LNCAP (cell line): ENCODE results near the gene ATP6V1B1.

ENCODE experiments used
- TF ChIP-seq, protein P1 (sequence below): fragments of 450-650 bp; IDR thresholded peaks from 2 replicates; pipeline ENCODE4 v1.5.1; 2017; ENCODE audit warnings: mild to moderate bottlenecking

The ATP6V1B1 gene

DNA sequence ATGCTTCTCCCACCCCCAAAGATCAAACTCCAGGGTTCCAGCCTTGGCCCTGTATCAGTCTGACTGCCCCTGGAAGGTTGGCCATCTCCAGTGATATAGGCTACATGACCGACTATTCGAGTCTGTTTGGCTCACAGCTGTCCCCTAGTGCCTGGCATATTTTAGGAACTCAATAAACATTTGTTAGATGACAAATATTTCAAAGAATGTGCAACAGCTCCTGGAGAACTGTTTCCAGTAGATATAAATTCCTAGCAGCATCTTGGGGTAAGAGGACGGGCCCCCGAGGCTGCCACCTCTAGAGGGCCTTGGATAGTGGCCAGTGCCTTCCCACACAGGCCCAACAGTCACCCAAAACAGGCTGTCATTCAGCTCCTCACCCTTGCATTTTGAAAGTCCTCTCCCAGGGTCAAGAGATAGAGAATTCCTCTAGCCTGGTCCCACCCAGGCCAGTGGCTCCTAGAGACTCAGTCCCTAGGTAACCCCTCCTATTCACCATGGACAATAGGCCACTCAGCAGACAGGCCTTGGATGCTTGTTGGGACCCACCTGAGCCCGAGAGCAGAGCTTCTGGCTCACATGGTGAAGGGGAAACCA is 45.1 kb upstream of the ATP6V1B1 start:
- TF ChIP-seq, protein P1, sequence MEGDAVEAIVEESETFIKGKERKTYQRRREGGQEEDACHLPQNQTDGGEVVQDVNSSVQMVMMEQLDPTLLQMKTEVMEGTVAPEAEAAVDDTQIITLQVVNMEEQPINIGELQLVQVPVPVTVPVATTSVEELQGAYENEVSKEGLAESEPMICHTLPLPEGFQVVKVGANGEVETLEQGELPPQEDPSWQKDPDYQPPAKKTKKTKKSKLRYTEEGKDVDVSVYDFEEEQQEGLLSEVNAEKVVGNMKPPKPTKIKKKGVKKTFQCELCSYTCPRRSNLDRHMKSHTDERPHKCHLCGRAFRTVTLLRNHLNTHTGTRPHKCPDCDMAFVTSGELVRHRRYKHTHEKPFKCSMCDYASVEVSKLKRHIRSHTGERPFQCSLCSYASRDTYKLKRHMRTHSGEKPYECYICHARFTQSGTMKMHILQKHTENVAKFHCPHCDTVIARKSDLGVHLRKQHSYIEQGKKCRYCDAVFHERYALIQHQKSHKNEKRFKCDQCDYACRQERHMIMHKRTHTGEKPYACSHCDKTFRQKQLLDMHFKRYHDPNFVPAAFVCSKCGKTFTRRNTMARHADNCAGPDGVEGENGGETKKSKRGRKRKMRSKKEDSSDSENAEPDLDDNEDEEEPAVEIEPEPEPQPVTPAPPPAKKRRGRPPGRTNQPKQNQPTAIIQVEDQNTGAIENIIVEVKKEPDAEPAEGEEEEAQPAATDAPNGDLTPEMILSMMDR, result no peak

DNA sequence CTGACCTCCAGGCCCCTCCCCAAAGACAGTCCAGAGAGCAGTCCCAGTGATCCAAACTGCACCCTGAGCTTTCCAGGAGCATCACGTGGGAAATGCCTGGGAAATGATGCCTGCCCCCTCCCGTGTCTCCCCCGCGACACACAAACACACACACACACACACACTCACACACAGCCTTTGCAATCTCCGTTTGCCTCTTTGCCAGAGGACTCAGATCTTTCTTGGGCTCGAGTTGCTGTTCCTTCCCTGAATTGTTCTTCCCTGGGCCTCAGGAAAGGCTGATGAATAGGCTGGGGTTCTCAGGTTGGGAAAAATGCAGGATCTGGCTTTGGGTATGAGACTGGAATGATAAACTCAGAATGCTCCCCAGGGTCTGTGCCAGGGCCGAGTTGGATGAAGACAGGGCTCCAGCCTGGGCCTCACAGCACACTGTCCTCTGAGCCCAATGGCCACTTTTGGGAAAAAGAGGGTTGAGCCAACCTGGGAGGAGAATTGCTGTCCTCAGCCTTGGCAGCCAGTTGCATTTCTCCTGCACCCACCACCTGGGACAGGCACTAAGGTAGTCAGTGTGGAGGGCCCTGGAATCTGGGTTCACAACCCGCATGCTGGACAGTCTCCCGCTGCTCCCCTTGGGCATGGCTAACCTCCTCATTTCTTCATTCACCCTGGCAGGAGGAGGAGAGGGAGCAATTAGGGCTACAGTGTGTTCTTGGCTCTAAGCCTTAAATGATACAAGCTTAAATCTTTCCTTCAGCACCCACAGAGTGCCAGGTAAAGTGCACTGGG is 43.9 kb upstream of the ATP6V1B1 start:
- TF ChIP-seq, protein P1, result no peak

DNA sequence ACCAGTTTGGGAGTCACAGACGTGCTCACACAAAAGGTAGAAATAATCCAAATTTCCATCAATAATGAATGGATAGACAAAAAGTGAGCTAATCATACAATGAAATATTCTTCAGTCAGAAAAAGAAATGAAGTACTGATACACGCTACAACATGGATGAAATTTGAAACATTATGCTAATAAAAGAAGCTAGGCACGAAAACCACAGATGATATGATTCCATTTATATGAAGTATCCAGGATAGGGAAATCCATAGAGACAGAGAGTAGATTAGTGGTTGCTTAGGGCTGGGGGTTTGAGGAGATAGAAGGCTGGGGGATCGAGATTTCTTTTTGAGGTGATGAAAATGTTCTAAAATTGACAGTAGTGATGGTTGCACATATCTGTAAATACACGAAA is 43.0 kb upstream of the ATP6V1B1 start:
- TF ChIP-seq, protein P1, result no peak

DNA sequence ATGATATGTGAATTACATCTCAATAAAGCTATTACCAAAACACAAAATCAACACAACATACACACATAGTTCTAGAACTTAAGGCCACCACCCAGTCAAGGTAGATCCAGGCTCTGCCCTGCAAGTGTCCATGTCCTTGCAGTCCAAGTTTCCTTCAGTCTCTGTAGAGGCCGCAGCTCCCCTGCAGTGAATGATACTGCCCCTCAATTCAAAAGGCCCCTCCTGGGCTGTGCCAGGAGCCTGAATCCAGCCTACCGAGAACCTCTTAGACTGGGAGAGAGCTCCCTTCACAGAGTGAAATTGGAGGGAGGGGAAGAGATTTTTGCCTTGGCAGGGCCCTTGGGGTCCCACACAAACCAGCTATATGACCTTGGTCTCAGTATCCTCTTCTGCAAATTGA is 42.5 kb upstream of the ATP6V1B1 start:
- TF ChIP-seq, protein P1, result no peak

GRCh38 chr2:70894765-70895164 is 40.9 kb upstream of the ATP6V1B1 start:
- TF ChIP-seq, protein P1, result no peak

- TF ChIP-seq, protein P1, result no peak
Measured at GRCh38 chr2:70895249-70895648, 40.5 kb upstream of the ATP6V1B1 start.

DNA sequence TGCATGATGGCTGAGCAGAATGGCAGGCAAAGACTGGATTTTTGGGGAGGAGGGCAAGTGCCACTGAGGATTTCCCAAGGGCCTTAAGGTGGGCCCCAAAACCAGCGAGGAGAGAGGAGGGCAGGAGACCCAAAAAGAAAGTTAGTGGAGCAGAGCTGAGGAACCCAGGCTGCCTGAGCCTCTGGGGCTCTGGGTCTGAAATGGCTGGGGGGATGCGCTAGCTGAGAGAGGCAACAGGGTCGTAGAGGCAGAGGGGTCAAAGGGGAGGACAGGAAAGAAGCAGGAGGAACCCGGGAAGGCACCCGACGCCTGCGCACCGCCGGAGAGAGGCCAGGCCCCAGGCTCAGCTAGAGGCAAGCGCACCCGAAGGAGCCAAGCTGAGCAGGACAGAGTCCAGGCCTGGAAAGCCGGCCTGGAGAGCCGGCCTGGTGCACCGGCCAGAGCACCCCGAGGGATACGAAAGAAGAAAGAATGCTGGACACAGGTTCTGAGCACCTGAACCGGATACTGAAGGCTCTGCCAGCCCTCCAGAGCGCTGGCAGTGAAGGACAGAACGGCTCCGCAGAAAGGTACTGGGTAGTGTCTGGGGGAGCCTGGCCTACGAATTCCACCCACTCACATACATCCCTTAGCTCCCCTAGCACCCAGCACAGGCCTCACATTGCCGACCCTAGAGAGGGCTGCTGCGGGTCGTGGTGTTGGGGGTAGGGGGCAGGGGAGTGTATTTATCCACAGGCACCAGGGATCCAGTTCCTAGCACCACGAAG is 39.5 kb upstream of the ATP6V1B1 start:
- TF ChIP-seq, protein P1, result no peak
